Duodenal mucosa (tissue), 2 donors: ENCODE data around the gene PLEKHA6.

Experiments used
- H3K27ac ChIP-seq: one replicate; pipeline ENCODE4 v1.7.0; 2013; ENCODE audit warnings: low read depth, low read length
- H3K27me3 ChIP-seq, 2 donors: one replicate each; pipeline ENCODE4 v1.7.0; 2013; ENCODE audit warnings: low read length in 2 of 2, control low read depth in 1 of 2; ENCODE audit not compliant: insufficient read depth in 2 of 2, control insufficient read depth in 1 of 2
- H3K36me3 ChIP-seq, 2 donors: one replicate each; pipeline ENCODE4 v1.7.0; 2013; ENCODE audit warnings: low read length in 2 of 2, control low read depth in 1 of 2; ENCODE audit not compliant: insufficient read depth in 2 of 2, control insufficient read depth in 1 of 2
- H3K4me1 ChIP-seq, 2 donors: one replicate each; pipeline ENCODE4 v1.7.0; 2013; ENCODE audit warnings: low read length in 2 of 2, control low read depth in 1 of 2; ENCODE audit not compliant: insufficient read depth in 2 of 2, control insufficient read depth in 1 of 2
- H3K4me3 ChIP-seq, 2 donors: one replicate each; pipeline ENCODE4 v1.7.0; 2013; ENCODE audit warnings: low read length in 2 of 2, low read depth in 1 of 2
- H3K9ac ChIP-seq, 2 donors: one replicate each; pipeline ENCODE4 v1.7.0; 2013; ENCODE audit warnings: low read length in 2 of 2, low read depth in 1 of 2
- H3K9me3 ChIP-seq, 2 donors: one replicate each; pipeline ENCODE4 v1.7.0; 2013; ENCODE audit warnings: low read length in 2 of 2, control low read depth in 1 of 2; ENCODE audit not compliant: control insufficient read depth in 1 of 2

The PLEKHA6 gene, protein sequence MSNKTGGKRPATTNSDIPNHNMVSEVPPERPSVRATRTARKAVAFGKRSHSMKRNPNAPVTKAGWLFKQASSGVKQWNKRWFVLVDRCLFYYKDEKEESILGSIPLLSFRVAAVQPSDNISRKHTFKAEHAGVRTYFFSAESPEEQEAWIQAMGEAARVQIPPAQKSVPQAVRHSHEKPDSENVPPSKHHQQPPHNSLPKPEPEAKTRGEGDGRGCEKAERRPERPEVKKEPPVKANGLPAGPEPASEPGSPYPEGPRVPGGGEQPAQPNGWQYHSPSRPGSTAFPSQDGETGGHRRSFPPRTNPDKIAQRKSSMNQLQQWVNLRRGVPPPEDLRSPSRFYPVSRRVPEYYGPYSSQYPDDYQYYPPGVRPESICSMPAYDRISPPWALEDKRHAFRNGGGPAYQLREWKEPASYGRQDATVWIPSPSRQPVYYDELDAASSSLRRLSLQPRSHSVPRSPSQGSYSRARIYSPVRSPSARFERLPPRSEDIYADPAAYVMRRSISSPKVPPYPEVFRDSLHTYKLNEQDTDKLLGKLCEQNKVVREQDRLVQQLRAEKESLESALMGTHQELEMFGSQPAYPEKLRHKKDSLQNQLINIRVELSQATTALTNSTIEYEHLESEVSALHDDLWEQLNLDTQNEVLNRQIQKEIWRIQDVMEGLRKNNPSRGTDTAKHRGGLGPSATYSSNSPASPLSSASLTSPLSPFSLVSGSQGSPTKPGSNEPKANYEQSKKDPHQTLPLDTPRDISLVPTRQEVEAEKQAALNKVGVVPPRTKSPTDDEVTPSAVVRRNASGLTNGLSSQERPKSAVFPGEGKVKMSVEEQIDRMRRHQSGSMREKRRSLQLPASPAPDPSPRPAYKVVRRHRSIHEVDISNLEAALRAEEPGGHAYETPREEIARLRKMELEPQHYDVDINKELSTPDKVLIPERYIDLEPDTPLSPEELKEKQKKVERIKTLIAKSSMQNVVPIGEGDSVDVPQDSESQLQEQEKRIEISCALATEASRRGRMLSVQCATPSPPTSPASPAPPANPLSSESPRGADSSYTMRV

DNA sequence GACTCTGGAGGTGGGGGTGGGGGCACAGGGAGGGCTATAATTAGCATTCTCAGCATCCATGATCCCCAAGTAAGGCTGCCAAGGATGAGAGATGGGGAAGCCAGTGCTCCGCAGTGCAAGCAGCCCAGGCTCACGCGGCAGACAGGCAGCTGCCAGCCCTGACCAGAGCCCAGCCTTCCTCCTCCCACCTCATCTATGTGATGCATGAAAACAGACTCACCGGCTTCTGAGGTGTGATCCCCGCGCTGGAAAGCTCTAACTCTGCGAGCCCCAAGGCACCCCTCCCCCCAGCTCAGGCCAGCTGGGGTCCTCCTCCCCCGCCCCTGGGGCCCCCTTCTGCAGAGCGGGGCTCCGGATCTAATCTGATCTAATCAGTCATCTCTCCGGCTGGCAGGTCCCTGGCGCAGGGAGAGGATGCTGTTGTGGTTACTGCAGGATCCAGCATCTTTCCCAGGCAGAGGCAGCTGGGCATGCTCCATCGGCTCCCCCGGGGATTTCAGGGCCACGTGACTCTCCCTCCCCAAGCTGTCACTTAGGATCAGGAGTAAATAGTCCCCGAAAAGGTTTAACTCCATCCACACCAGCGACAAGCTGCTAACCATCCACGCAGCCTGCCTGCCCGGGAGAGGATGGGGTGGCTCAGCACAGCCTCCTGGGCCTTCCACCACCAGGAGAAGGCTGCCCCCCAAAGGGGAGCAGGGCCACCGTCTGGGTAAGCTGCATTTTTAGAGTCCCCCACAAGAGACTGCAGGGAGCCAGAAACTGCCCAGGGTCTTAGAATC lies at the start of gene PLEKHA6:
TSS of gene PLEKHA6 (minus strand) at position 456 of the 782 bp plus-strand sequence. CDS start 86,202 bp downstream, outside the sequence.
- H3K4me3 ChIP-seq: no peak within 1 kb of the TSS

DNA sequence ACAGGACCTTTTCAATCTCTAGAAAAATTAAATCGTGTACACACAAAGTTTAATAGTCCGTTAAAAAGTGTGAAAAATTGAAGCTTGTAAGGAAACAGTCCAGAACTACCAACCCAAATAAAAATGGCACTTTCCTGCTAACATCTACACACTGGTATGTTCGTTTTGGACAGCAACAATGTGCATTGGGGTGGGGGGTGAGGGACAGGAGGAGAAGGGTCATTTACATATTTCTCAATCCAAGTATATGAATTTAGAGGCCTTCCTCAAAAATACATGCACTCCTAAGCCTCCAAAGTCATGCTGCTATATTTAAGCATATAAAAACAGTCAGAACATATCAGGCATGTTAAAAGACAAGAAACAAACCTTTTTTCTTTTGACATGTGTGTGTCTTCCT lies 49.4 kb upstream of the PLEKHA6 start:
- Histone ChIP-seq H3K27ac (no peak overlapping the region), H3K27me3 (no peaks in the 10 kb centered on the region), H3K4me1 (peaks cover 5 to 8% of the 10 kb centered on the region in 2 donors), H3K9ac (peak overlapping the region; percentile 98), H3K9me3 (no peaks in the 10 kb centered on the region), H3K36me3 (peaks cover 10 to 17% of the 10 kb centered on the region in 2 donors), H3K4me3 (peak overlapping the region; percentile 90 to 97)

More for the DNA sequence above, at the start of gene PLEKHA6:
- peaks cover 0 to 1% of the 10 kb centered on the region in 2 donors for H3K36me3 ChIP-seq
- no peak within 1 kb of the TSS for H3K9ac ChIP-seq
- H3K4me1 ChIP-seq: peaks cover 17 to 21% of the 10 kb centered on the region in 2 donors
- H3K9me3 ChIP-seq: no peaks in the 10 kb centered on the region
- H3K27ac ChIP-seq: no peak within 1 kb of the TSS
- H3K27me3 ChIP-seq: no peaks in the 10 kb centered on the region

DNA sequence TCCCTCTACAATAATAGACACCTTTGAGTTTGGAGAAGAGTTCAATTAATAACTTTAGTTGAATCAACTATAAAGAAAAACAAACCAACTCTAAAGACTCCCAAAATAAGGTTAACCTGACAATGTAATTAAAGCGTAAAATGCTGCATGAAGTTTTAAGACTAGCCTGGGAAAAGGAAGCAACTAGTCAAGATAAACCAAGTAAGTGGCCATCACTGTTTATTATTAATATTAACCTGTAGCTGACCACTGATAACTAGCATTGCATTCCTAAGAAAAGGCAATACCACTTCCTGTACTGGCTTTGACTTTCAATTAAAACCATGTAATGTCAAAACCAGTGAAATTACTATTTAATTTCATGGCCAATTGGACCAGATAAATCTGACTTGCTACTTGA lies 48.9 kb upstream of the PLEKHA6 start:
- peaks cover 5 to 8% of the 10 kb centered on the region in 2 donors for H3K4me1 ChIP-seq
- H3K9ac ChIP-seq: peak overlapping the region; percentile 98
- H3K36me3 ChIP-seq: peaks cover 10 to 22% of the 10 kb centered on the region in 2 donors
- H3K27ac ChIP-seq: no peak overlapping the region
- no peaks in the 10 kb centered on the region for H3K27me3 ChIP-seq
- H3K4me3 ChIP-seq: peak overlapping the region; percentile 90 to 97
- no peaks in the 10 kb centered on the region for H3K9me3 ChIP-seq

DNA sequence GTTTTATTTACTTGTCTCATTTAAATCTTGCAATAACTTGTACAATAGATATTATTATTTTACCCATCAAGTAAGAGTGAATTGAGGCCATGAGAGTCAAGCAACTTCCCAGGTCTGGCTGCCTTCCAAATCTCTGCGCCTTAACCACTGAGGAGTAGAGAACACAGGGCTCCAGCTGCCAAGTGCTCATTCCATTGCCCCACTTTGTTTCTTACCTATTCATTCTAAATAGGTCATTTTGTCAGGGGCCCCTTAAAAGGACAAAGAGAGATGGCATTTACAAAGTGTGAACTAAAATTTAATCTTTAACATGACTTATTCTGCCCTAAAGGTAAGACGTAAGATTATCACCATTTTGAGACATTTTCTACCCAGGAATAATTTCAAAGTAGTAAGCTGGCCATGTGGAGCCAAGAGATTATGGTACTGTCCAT lies 48.4 kb upstream of the PLEKHA6 start:
- Histone ChIP-seq H3K4me3 (peak overlapping the region; percentile 90 to 97), H3K9ac (peak overlapping the region; percentile 98), H3K4me1 (peaks cover 5 to 8% of the 10 kb centered on the region in 2 donors), H3K9me3 (no peaks in the 10 kb centered on the region), H3K27ac (no peak overlapping the region), H3K27me3 (no peaks in the 10 kb centered on the region), H3K36me3 (peaks cover 10 to 25% of the 10 kb centered on the region in 2 donors)

DNA sequence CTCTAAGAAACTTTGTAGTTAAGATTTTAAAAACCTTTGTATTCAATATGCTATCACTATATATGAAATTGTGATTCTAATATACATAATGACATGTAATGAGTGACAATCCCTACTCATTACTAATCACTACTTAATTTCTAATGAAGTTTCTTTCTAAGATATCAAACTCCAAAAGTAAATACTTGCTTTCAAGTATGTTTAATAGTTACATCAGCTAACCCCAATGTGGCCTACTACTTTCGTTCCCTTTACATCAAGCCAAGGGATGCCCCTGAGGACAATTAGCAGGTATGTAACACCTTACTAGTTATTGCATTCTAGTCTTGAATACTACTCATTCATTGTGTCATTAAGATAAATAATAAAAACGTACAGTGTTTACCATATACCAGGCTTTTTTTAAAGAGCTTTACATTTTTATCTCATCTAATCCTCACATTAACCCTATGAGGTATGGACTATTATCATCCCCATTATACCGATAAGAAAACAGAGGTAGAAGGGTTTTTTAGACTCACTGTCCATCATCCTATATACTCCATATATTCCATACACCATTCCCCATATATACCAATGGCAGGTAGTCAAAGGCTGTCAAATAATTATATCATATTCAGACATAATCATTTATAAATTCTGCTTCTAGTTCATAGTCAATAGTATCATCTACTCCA lies 47.7 kb upstream of the PLEKHA6 start:
- Histone ChIP-seq H3K36me3 (peaks cover 10 to 31% of the 10 kb centered on the region in 2 donors), H3K9me3 (no peaks in the 10 kb centered on the region), H3K4me3 (peak overlapping the region; percentile 90 to 97), H3K27ac (no peak overlapping the region), H3K27me3 (no peaks in the 10 kb centered on the region), H3K9ac (peak overlapping the region; percentile 98), H3K4me1 (peaks cover 5 to 8% of the 10 kb centered on the region in 2 donors)

DNA sequence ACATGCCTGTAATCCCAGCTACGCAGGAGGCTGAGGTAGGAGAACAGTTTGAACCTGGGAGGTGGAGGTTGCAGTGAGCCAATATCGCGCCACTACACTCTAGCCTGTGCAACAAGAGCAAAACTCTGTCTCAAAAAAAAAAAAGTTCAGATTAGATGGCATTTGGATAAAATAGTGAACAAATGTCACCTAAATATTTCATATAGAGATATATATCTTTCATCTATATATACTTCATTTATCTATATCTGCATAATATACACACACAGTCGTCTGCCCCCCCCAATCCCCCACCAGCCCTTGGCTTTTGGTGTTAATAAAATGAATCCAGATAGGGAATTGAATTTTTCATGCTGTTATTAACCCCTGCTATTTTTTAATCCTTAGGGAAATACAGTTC lies 46.9 kb upstream of the PLEKHA6 start:
- Histone ChIP-seq H3K27ac (no peak overlapping the region), H3K9me3 (no peaks in the 10 kb centered on the region), H3K4me3 (peak overlapping the region; percentile 90 to 97), H3K9ac (peak overlapping the region in 1 of 2 donors; percentile 98), H3K4me1 (peaks cover 5 to 8% of the 10 kb centered on the region in 2 donors), H3K27me3 (no peaks in the 10 kb centered on the region), H3K36me3 (peaks cover 10 to 33% of the 10 kb centered on the region in 2 donors)

DNA sequence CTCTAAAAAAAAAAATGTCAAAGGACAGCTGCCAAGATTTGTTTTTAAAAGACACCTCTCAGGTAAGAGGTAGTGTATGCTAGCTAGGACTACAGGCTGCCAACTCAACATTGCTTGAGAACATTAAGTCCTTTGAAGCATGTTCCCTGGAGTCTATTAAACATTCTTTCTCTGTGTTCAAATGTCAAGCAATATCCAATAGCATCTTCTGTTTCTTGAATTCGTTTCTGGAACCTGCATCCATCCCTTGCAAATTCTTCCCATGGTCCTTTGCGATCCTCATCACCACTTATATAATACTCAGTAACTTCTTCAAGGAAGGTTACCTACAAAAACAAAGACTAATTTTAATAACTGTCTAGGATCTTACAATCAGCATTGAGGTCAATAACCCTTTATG lies 46.3 kb upstream of the PLEKHA6 start:
- H3K4me3 ChIP-seq: peak overlapping the region; percentile 90 to 97
- no peak overlapping the region for H3K27ac ChIP-seq
- H3K9me3 ChIP-seq: no peaks in the 10 kb centered on the region
- H3K4me1 ChIP-seq: peaks cover 5 to 8% of the 10 kb centered on the region in 2 donors
- no peak overlapping the region for H3K9ac ChIP-seq
- H3K36me3 ChIP-seq: peaks cover 10 to 35% of the 10 kb centered on the region in 2 donors
- H3K27me3 ChIP-seq: no peaks in the 10 kb centered on the region

DNA sequence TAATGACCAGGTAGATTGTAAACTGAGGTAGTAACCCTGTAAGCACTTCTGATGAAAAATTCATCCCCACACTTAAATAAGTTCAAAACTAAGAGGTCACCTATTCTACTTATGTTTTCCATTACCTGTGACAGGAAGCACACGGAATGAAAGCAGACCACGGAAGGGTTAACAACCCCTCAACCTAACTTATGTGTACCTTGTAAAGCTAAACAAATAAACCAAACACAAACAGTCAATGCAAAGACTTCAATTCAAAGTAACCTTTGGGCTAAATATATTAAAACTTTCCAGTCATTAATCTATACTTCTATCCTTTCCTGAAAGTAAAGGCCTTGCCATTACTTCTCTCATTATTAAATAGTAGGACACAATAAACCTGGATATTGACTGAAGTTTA lies 44.9 kb upstream of the PLEKHA6 start:
- Histone ChIP-seq H3K9ac (no peak overlapping the region), H3K36me3 (peaks cover 10 to 47% of the 10 kb centered on the region in 2 donors), H3K27me3 (no peaks in the 10 kb centered on the region), H3K27ac (no peak overlapping the region), H3K9me3 (no peaks in the 10 kb centered on the region), H3K4me1 (peaks cover 5 to 8% of the 10 kb centered on the region in 2 donors), H3K4me3 (no peak overlapping the region)

DNA sequence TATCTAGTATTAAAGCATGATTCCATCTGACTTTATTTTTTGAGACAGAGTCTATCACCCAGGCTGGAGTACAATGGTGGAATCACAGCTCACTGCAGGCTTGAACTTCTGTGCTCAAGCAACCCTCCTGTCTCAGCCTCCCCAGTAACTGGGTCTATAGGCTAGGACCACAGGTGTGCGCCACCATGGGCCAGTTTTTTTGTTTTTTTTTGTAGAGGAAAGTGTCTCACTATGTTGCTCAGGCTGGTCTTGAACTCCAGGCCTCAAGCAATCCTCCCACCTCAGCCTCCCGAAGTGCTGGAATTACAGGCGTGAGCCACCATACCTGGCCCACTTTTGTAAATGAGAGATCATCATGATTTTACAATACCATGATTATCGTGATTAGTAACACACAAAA lies 42.7 kb upstream of the PLEKHA6 start:
- H3K9me3 ChIP-seq: no peaks in the 10 kb centered on the region
- peaks cover 10 to 55% of the 10 kb centered on the region in 2 donors for H3K36me3 ChIP-seq

More for the DNA sequence above, 42.7 kb upstream of the PLEKHA6 start:
- Histone ChIP-seq H3K9ac (no peak overlapping the region), H3K27ac (no peak overlapping the region), H3K27me3 (no peaks in the 10 kb centered on the region), H3K4me1 (peaks cover 5 to 8% of the 10 kb centered on the region in 2 donors), H3K4me3 (no peak overlapping the region)
